ENCODE measurements around the gene KHDC1L. TPM values are rescaled to one million over a fixed set of nuclear protein-coding genes. Genes with fewer than 3 reads are reported as not detected.
A peak's percentile ranks its signal among the peaks of the same experiment; 100 is the strongest.
"Not testable (repeated sequence)": the region's sequence is repeated elsewhere in the genome, so short reads cannot be mapped to it uniquely, and the experiment has no call there.

The KHDC1L gene
- total RNA-seq, 1 donor from 2014 or later: not detected

DNA sequence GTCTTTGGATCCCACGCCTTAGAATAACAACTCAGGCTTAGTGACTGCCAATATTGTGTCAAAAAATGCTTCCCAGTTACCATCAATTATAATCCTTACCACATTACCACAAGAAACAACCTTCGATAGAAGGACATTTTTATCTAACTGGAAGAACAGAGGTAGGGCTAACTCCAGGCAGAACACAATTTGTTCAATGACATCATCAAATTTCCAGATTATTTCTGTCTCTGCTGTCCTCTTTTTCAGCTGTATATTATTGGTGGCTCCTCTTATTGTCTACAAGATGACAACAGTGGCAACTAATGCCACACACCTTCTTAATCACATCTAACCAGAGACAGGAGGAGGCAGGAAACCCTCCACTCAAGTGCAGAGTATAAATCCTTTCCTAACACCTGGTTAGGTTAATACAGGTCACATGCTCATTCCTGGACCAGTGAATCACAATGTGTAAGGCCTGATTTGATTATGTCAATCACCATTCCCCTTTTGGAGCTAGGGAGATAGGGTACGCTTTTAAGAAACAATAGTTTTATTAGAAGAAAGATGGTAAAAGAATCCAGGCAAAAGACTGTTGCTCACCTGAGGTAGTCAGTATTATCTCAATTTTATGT lies 18.0 kb downstream of the KHDC1L start:
- no peak for DNase-seq (ENCODE audit: low spot score)
- no peak for ATAC-seq

- ATAC-seq: no peak
Measured at GRCh38 chr6:73204252-73204651, 21.0 kb downstream of the KHDC1L start.

GRCh38 chr6:73203098-73203497 lies 22.2 kb downstream of the KHDC1L start:
- no peak for ATAC-seq
- no peak for DNase-seq (ENCODE audit: low spot score)

More at GRCh38 chr6:73204252-73204651, 21.0 kb downstream of the KHDC1L start:
- no peak for DNase-seq (ENCODE audit: low spot score)

- ATAC-seq: no peak
- no peak for DNase-seq (ENCODE audit: low spot score)
Measured at GRCh38 chr6:73200735-73201134, 24.6 kb downstream of the KHDC1L start.

- ATAC-seq (no peak), DNase-seq (ENCODE audit: low spot score) (no peak)
Measured at GRCh38 chr6:73200247-73200646, 25.0 kb downstream of the KHDC1L start.

DNA sequence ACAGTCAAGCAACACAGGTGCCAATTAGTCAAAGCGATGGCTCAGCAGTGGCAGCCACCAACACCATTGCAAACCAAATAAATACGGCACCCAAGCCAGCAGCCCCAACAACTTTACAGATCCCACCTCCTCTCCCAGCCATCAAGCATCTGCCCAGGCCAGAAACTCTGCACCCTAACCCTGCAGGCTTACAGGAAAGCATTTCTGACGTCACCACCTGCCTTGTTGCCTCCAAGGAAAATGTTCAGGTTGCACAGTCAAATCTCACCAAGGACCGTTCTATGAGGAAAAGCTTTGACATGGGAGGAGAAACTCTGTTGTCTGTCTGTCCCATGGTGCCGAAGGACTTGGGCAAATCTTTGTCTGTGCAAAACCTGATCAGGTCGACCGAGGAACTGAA lies 30.6 kb downstream of the KHDC1L start:
- DNase-seq (ENCODE audit: low spot score): no peak

DNA sequence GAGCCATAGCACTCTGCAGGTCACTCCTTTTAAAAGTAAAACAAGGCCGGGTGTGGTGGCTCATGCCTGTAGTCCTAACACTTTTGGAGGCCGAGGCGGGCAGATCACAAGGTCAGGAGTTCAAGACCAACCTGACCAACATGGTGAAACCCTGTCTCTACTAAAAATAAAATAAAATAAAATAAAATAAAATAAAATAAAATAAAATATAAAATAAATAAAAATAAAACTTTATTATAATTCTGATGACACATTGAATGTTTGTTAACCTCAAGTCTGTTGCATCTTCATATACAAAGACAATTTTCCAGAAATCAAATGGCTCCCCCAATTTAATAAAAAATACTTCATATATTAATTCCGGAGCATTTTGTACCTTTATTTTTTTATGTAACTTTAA lies 32.0 kb downstream of the KHDC1L start:
- not testable (repeated sequence) for ATAC-seq; DNase-seq (ENCODE audit: low spot score)

More for the DNA sequence above, 30.6 kb downstream of the KHDC1L start:
- no peak for ATAC-seq

DNA sequence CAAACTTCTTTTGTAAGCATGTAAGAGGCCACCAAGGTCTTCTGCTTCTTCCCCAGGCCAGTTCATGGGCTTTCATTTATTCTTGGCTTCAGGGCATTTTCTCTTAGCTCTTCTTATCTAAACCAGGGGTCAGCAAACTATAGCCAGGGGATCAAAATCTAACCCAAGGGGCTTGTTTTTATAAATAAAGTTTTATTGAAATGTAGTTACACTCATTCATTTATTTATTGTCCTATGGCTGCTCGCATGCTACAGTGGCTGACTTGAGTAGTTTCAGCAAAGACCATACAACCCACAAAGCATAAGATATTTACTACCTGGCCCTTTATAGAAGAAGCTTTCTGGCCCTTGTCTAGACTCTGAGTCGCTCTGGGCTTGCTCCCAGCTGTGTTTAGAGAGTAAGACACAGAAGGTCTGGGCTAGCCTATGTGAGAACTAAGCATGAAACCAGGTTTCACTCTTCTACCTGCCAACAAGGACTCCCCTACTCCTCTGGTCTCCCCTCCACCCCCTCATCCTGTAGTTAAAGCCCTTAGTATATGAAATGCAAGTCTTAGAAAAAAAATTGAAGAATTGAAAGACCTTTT lies 43.2 kb downstream of the KHDC1L start:
- DNase-seq (ENCODE audit: low spot score): no peak
- ATAC-seq: no peak

DNA sequence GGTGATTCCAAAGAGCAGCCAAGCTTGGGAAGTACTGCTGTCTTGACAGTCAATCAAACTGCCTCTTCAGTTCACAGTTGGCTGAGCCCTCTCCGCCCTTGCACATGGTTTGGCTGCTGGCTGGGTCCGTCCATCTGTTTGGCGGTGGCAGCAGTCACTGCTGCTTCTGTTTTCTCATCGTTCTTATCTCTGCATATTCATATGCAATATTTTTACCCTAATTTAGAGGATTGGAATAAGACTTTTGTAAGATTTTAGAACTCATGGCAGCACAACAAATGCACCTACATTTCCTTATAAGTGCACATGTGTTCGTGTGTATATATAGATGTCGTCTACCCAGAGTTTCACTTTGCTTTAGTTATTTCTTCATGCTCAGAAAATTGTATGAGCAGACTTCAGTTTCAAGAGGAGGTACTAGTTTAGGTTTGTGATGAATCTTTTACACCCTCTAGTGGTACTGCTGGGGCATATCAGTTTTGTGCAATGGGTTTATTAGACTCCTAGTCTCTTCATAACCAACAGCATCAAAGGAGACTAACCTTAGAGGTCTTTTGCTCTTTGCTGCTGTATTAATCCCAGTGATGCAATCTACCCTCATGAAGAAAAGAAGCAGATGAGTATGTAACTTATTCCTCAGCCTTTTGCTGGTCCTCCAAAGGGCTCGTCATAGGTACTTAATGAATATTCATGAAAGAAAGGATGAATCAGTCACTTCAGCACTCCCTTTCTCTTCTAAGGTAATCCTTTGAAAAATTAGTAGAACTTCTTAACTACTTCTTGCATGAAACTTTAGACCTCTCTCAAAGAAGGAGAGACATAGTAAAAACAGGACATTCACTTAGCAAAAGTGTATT lies 44.3 kb downstream of the KHDC1L start:
- no peak for DNase-seq (ENCODE audit: low spot score)
- ATAC-seq: peak; percentile 97

DNA sequence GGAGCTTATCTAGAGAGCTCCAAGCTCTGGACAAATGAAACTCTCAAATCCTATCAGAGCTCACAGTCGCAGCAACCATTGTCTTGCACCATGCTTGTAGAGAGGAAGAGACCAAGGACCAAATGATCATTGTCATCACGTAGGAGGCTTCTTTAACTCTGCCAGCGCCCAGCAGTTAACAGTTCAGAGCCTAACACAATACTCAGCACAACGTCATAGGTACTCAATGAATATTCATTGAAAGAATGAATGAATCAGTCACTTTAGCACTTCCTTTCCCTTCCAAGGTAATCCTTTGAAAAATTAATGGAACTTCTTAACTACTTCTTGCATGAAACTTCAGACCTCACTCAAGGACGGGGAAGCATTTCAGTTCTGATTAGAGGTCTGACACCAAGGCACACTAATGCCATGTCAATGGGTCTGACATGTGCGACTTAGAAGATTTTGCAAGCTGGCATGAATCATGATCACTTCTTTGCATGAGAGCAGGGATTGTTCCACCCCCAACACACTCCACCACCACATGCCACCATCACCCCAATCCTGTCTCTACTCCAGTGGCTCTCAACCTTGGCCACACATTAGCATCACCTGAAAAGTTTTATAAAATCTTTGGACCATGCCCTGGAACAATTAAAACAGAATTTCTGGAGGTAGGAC lies 45.1 kb downstream of the KHDC1L start:
- DNase-seq (ENCODE audit: low spot score): no peak
- no peak for ATAC-seq

- no peak for ATAC-seq
- DNase-seq (ENCODE audit: low spot score): no peak
Measured at GRCh38 chr6:73177221-73177944, 47.9 kb downstream of the KHDC1L start.

- DNase-seq (ENCODE audit: low spot score): no peak
Measured at GRCh38 chr6:73176057-73176456, 49.2 kb downstream of the KHDC1L start.

DNA sequence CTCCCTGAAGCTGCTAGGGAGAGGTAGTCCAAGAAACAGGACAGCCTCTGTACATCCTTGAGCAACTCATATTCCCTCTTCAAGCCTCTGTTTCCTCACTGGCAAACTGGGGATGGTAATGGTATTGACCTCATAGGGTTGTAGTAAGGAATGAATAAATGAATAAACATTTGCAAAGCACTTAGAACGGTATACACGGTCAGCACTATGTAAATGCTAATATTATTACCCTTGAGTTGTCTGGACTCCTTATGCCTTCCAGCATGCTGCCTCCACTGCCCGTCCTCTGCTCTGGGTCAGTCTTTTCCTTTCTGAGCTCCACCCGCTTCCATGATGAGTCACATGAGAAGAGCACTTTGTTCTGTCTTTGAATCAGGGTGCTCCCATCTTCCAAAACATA lies 50.6 kb downstream of the KHDC1L start:
- DNase-seq (ENCODE audit: low spot score): no peak
- ATAC-seq: no peak

More at GRCh38 chr6:73176057-73176456, 49.2 kb downstream of the KHDC1L start:
- no peak for ATAC-seq

Other genes starting within 250 kb of the KHDC1L start
- not detected for gene KHDC1, start 37.7 kb upstream of the KHDC1L start, total RNA-seq
- not detected for gene DPPA5, start 128.8 kb upstream of the KHDC1L start, total RNA-seq
- gene KHDC3L, start 137.2 kb upstream of the KHDC1L start, total RNA-seq: not detected
- gene OOEP, start 144.4 kb upstream of the KHDC1L start, total RNA-seq: 0.18 TPM
- gene DDX43, start 169.3 kb upstream of the KHDC1L start, total RNA-seq: 0.28 TPM
- 0.35 TPM for gene CGAS, start 226.8 kb upstream of the KHDC1L start, total RNA-seq
- 30.4 TPM for gene MTO1, start 236.2 kb upstream of the KHDC1L start, total RNA-seq